ENCODE data around the gene SPATA13.
"Not testable (repeated sequence)": the region's sequence is repeated elsewhere in the genome, so short reads cannot be mapped to it uniquely, and the experiment has no call there.

The SPATA13 gene

DNA sequence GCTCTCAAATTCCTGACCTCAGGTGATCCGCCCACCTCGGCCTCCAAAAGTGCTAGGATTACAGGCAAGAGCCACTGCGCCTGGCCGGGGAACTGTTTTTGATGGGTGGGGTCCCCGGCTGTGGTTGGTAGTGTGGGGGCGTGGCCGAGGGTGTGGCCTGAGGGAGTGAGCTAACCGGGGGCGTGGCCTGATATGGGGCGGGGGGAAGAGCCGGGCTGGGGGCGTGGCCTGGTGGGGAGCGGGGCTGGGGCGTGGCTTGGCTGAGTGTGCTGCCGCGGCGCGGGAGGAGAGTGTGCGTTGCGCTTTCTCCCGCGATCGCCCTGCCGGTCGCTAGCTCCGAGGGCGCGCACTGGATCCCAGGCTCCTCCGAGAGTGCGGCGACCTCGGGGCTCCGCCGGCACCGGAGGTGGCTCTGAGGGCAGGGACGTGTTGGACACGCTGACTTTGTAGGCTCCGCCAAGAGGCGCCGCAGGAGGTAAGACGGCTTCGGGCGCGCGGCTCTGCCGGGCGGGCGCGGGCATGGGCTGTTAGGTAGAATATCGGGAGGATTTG lies at the start of gene SPATA13:
TSS of gene SPATA13 (plus strand) at position 263 of the 552 bp plus-strand sequence. CDS start 62,210 bp downstream, outside the sequence.
- peak; percentile 86 for DNase-seq (ENCODE audit: low read depth)

DNA sequence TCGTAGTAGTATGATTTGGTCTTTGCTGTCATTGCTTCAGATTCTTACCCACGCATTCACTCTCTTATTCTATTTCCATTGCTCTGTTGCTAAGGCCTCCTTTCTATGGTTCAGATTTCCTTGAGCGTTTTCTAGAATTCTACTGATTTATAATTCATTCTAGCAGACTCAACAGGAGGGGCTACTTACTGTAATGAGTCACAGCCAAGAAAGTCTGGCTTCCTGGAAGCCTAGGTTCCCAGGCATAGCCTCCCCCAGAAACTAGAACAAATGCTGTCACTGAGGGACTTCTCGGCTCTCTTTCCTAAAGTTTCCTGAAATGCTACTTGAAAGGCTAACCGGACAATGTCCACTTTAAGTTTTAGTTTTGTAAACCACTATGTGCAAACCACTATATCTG lies 47.7 kb upstream of the SPATA13 start:
- no peak for DNase-seq (ENCODE audit: low read depth)

DNA sequence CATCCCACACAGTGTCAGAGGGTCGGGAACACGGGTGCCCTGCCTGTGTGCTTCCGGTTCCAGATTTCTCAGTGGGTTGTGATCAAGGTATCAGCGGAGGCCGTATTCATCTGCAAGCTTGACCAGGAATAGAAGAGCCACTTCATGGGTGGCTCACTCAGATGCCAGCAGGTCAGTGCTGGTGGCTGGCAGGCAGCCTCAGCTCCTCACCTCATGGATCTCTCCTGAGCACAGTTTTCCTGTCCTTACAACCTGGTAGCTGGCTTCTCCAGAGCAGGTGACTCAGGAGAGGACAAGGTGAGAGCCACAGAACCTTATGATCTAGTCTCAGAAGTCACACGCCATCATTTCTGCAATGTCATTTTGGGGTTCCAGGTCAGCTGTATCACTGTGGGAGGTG lies 44.8 kb upstream of the SPATA13 start:
- DNase-seq (ENCODE audit: low read depth): no peak

DNA sequence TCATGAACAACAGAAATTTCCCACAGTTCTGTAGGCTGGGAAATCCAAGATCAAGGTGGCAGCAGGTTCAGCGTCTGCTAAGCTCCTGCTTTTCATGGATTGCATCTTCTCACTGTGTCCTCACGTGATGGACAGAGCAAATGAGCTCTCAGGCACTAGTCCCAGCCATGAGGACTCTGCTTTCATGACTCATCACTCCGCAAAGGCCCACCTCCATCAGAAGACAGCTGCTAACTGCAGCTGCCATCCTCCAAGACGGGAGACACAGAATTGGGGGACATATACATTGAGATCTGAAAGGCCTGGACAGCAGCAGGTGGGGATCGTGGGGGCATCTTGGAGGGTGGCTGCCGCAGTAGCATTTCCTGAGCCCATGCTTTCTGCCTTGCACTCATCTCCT lies 44.4 kb upstream of the SPATA13 start:
- no peak for DNase-seq (ENCODE audit: low read depth)

DNA sequence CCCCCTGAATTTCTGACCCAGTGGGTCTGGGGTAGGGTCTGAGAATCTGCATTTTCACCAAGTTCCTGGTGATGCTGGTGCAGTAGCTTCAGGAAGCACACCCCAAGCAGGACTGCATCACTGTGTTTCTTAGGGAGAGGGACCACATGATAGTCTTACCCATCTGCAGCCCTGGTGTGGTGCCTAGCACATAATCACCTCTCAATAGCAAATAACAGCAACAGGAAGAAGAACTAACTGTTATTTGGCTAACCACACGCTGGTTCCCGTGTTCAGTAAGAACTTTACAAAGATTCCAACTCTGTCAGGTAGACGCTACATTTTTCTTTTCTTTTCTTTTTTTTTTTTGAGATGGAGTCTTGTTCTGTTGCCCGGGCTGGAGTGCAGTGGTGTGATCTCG lies 41.9 kb upstream of the SPATA13 start:
- no peak for DNase-seq (ENCODE audit: low read depth)

DNA sequence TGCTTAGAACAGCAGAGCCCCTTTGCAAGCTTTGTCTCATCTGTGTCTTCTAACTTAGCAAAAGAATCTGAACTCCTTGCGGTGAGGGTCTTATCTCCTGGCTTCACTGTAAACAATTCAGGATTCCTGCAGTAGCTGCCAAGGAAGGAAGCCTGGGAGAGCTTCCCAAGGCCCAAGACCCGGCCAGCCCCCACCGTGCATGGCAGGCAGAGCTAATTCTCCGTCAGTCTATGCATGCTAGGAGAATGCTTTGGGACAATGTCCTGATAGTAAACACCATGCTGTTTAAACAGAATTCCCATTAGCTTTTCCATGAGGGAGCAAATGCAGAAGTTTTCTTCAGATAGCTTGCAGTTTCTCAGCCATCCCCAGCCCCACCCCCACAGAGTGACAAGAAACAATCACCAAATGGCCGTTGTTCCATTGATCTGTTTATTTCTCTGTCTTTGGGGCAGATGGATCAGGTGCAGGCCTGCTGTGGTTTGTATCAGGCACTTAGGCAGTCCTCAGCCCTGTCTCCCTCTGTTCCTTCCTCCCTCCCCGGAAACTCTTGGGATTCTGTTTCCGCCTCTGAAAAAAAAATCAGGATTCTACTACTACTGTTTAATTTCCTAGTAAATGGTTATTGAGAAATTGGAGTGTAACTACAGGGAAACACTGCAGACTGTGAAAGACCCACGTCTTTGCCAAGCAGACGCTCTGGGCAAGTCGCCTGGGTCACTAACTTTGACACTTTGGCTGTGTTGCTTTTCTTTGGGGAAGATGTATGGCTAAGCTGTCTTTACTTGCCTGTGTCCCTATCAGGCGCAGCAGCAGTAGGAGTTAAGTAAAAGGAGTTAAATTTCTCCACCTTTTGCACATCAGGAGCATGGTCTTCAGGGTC lies 40.7 kb upstream of the SPATA13 start:
- no peak for DNase-seq (ENCODE audit: low read depth)

DNA sequence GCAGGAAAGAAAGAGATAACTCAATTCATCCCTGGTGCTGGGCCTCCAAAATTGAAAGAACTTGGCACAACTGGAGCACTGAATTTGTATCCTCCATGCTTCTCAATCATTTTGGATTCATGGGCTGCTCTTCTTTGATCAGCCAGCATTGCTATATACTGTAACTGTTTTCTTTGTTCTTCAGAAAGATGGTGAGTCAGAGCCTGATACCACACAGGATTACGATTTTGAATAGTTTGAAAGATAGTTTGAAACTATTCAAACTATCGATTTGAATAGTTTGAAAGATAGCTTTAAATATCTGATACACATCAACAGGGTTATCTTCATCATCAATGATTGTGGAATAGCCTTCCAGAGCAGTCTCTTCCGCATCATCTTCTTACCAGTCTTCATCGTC lies 38.5 kb upstream of the SPATA13 start:
- not testable (repeated sequence) for DNase-seq (ENCODE audit: low read depth)

DNA sequence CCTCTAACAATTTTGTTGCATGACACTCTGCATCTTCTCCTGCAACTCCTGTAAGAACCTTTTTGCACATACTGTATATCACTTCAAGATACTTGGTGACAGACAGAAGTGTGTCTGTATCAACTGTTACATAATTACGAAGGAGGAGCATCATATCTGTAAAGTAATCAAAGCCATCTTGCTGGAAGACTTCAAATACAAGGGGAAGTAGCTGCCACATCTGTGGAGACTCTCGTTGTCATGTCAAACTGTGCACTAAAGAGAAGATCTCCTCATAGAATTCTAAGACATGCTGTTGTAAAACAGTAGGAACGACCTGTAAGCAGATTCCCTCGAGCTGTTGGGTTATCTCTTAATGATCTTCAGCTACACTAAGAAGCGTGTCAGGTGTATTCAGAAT lies 38.0 kb upstream of the SPATA13 start:
- no peak for DNase-seq (ENCODE audit: low read depth)

DNA sequence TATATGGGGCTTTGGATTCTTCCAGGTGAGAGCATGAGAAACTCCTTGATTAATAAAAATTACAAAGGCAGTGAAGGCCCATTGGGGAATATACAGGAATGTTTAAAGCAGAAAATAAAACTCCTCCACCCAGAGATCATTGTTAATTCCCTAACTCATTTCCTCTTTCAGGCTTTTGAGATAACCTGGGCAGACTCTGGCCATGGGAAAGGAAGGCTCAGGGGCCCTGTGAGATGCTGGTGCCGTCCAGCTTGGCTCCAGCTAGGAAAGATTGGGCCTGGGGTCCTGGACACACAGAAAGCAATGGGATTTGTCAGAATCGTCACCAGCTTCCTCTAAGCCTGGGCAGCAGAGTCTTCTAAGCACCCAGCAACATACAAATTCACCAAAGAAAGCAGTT lies 36.8 kb upstream of the SPATA13 start:
- DNase-seq (ENCODE audit: low read depth): no peak

DNA sequence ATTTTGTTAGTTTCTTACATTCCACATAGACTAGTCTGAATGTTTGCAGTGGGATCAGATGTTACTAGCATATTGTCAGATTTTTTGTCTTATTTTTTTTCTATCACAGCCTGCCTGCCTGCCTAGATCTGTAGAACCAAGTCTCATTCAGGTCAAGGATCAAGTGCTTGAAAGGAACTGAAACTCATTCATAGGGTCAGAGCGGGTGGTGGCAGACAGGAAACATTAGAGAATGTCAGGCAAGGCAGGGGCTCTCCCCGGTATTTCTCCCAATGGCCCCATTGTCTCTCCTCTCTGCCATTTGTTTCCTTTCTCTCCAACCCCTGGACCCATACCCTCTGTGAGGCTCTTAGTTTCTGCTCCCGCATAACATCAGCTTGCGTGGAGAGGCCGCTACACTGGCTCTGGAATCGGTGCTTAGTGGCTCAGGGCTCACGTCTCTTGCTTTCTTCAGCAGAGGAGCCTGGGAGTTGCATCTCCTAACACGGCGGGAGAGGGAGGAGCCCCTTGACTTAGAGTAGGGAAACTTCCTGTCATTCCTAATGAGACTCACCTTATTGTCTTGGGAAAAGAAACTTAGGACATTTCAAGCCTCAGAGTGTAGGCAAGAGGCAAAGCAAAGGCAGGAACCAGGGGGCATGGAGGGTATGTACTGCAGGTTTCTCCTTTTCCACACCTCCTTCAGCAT lies 35.6 kb upstream of the SPATA13 start:
- DNase-seq (ENCODE audit: low read depth): no peak

DNA sequence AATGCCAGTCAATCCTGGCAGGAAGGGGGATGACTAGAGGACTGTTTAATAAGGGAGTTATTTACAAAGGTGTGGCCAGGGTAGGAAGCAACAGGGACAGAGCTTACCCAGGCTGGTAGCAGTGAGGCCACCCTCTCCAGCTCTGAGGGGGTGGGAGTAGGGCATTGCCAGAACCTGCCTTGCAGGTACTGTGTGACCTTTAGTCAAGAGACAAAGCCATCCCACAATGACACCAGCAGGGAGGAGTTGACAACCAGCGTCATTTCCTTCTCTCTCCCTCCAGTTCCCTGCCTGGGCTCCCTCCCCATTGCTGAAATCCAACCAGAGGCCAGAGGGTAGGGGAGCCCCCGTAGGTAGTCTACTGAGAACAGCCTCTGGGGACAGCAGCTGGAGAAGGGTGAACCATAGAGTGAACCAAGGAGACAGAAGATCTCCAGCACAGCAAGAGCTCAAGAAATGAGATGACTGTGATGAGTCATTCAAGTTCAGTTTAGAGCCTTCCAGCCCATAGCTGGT lies 33.3 kb upstream of the SPATA13 start:
- no peak for DNase-seq (ENCODE audit: low read depth)

DNA sequence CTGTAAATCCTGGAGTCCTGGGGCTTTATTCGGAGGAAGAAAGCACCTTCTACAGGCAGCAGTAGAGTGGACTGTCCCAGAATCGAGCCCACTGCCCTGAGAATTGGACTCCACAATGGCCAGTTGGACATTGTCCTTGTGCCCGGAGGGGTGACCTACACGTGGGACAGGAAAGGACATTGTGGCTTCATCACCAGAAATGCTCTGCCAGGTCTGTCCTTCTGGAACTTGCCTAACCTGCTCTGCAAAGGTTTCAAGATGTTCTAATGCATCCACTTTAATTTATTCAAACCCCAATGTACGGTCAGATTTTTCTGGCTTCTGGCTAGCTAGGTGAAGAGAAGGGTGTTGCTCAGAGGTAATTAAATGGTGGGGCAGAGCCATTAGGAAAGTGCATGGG lies 32.4 kb upstream of the SPATA13 start:
- no peak for DNase-seq (ENCODE audit: low read depth)

DNA sequence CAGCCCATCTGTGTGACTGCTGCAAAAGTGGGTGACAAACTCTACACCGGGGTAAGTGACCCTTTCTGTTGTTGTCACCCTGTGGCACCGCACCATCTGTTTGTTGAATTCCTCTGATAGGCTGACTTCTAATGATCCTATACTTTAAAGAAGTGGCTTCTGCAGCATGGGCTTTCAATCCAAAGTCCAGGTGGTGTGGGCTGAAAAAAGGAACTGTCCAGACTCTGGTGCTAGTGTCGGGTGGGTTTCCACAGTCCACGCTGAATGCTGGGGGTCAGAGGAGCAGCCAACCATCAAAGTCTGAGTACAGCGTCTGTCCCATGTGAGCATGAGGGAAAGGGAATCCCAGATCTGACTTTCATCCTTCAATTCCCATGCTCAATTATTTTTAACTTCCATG lies 31.6 kb upstream of the SPATA13 start:
- no peak for DNase-seq (ENCODE audit: low read depth)

DNA sequence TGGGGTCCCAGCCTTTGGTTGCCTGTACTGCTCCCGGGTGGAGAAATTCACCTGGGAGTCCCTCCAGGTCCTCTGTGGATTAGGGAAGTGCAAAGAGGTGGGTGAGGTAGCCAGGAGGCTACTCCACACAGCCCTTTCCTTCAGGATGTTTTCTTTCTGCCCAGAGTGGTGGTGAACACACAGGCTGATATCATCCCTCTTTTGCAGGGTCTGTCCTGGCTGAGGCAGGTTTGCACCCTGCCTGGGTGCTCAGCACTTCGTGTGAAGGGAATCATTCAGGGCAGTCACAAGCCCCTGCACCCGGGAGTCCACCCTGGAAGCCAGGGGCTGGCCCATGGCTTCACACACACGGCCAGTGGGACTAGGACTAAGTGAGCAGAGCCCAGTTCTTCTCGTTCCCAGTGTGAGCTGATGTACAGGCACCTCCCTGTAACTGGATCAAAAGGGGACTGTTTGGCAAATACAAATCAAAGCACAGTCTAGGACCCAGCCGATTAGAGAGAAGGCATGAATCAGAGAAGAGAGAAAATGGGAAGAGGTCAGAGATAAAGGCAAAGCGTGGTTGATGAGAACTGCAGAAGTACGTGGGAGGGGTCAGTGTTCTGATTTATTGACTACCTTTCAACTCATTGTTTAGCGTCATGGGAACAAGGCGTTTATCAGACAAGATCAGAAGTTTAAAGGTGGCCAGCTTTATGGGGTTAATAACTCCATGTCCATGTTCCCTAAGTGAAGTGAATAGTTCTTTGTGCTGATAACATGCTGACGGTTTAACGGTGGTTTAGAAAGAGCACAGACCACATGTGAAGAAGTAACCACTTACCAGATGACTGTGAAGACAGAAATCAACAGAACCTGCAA lies 30.4 kb upstream of the SPATA13 start:
- DNase-seq (ENCODE audit: low read depth): no peak

DNA sequence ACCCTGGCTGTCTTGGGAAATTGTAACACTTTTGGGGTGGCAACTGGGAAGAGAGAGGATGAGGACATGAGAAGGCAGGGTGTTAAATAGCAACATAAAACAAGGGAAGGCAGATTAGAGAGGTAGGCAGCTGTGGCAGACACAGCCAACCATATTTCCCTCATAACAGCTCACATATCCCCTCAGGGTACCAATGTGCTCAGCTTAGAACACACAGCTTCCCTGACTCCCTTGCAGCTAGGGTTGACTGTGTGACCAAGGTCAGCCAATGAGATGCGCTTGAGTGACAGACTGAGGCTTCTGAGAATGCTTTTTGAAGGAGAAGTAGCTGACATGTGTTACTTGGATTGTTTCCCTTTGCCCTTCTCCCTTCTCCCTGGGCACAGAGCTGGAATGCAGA lies 28.8 kb upstream of the SPATA13 start:
- no peak for DNase-seq (ENCODE audit: low read depth)

DNA sequence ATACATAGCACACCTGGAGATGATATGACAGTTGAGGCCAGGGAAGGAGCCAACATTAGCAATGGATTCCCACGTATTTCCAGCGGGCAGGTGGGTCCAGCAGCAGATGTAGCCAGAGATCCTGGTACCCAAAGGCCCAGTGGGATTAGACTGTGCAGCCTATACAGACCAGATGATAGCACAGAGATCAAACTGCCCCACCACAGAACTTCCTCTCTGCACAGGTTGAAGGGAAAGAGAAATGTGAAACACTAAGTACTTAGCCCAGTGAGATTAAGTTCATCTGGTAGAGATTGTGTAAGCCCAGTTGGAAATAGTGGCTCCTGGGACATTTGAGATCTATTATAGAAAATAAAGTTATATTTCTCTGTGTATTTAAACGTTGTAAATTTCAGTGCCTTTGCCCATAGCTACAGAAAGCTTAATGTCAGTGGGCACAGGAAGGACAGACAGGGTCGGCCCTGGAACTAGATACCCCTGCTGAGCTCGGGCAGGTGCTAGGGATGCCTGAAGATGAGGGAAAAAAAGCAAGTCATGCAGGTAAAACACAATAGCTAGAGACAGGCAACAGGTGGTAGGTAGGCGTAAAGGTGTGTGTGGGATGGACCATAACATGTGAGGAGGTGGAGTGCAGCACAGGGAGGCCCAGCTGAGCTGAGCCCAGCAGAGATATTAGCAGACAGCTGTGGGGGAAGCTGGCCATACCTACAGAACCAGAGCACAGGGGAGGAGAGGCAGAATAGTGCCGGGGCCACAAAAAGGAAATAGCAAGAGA lies 27.3 kb upstream of the SPATA13 start:
- DNase-seq (ENCODE audit: low read depth): no peak

DNA sequence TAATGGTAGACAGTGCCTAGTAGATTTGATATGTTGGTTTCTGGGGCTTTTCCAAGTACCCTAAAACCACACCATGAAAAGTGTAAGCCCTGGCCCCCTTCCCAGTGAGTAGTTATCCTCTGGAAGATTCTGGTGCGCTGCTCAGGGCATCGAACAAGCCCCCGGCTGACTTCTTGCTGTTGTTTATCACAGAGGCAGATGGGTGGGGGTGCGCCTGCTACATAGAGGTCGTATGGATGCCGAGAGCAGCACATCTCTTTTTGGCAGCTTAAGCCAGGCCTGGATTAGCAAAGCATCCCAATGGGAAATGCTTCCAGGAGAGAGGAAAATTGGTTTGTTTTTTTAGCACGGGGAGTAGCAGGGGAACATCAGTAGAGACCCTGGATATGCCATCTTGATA lies 26.3 kb upstream of the SPATA13 start:
- no peak for DNase-seq (ENCODE audit: low read depth)

DNA sequence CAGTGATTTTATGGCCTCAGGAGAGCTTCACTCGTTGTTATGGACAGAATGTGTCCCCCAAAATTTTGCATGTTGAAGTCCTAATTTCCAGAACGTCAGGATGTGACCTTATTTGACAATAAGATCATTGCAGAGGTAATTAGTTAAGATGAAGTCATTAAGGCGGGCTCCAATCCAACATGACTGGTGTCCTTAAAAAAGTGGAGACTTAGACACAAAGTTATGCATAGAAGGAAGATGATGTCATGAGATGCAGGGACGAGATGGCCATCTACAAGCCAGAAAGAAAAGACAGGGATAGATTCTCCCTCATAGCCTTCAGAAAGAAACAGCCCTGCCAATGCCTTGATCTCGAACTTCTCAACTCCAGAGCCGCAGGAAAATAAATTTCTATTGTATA lies 25.8 kb upstream of the SPATA13 start:
- no peak for DNase-seq (ENCODE audit: low read depth)

DNA sequence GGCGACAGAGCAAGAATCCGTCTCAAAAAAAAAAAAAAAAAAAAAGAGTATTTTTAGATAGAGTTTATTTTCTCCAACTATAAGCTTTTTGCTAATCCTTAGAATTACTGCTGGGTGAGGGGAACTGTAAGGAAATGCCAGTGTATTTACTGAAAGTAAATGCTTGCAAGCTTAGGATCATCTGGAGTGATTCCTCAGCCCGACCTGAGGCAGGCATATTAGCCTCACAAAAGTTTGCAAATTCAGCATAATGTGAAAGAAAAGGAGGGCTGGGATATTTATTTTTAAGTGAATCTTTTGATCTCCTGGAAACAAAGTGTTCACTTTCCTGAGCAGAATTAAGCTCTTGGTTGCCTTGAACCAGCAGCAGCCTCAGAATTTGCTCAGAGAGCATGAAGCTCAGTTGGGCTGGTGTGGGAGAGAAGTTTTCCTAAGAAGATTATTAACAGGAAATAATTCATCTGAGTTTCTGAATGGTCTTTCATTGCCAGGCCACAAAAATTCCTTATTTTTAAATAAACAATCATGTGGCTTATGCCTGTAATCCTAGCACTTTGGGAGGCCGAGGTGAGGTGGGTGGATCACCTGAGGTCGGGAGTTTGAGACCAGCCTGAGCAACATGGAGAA lies 24.7 kb upstream of the SPATA13 start:
- no peak for DNase-seq (ENCODE audit: low read depth)

DNA sequence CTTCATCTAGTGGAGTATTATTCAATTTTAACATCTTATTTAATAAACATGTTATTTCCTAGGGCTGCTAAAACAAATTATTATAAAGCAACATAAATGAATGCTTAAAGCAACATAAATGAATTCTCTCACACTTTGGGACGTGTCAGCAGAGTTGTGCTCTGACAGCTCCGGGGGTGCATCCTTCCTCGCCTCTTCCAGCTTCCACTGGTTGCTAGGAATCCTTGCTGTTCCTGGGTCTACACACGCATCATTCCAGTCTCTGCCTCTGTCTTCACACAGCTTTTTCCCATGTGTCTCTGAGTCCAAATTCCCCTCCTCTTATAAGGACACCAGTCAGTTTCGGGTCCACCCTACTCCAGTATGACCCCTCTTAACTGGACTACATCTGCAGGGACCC lies 21.6 kb upstream of the SPATA13 start:
- no peak for DNase-seq (ENCODE audit: low read depth)
